Measurements from ENCODE around the gene NR2F6. TPM values are rescaled to one million over a fixed set of nuclear protein-coding genes. Genes with fewer than 3 reads are reported as not detected.

Gene NR2F6
- total RNA-seq, 2 donors from 2014 or later, result 1.8 to 2.1 TPM

DNA sequence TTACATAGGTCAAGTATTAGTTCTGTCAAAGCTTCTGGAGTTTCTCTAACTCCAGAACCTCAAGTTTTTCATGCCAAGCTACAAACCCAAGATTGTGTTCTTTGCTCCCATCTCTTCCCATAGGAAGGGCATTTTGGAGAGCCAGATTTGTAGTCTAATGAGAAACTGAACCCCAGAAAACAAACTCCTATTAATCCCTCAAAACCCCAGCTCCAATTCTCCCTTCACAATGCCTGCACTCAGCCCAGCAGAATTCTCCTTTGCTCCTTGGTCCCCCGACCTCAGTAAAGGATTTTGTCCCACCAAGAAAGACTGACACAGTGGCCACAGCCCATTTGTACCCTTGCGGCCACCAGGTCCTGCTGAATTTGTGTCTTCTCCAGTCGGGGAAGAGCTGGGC is 10.4 kb upstream of the NR2F6 start:
- DNase-seq (no peak), ATAC-seq (no peak)
- H3K4me1 Mint-ChIP-seq, result peaks cover 6% of the 10 kb centered on the region
- H3K9me3 ChIP-seq (ENCODE audit: control insufficient read depth, low read length, poor library complexity, severe bottlenecking), result no peaks in the 10 kb centered on the region
- H3K4me3 Mint-ChIP-seq, result no peak overlapping the region
- H3K27me3 Mint-ChIP-seq, result no peaks in the 10 kb centered on the region
- no peak overlapping the region for H3K27ac Mint-ChIP-seq
- H3K36me3 Mint-ChIP-seq (ENCODE audit: low read depth), result peaks cover 2% of the 10 kb centered on the region

DNA sequence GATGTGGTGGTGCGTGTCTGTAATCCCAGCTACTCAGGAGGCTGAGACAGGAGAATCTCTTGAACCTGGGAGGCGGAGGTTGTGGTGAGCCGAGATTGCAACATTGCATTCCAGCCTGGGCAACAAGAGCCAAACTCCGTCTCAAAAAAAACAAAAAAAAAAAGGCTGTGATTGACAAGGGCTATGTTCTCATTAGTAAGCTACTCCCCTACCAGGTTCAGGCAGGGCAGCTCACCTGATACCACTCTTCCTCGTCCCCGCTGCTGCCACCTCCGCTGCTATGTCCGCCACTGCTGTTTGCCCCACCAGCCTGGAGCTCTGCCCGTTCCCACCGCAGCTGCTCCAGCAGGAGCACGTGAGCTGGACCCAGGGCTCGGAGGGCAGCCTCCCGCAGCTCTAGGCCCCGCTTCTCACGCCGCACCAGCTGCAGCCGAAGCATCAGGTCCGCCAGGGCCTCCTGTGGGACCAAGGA is 9.5 kb upstream of the NR2F6 start:
- H3K36me3 Mint-ChIP-seq (ENCODE audit: low read depth), result no peaks in the 10 kb centered on the region
- ATAC-seq (no peak), DNase-seq (no peak)
- no peaks in the 10 kb centered on the region for H3K4me1 Mint-ChIP-seq
- H3K27me3 Mint-ChIP-seq, result no peaks in the 10 kb centered on the region
- H3K4me3 Mint-ChIP-seq, result no peak overlapping the region
- no peaks in the 10 kb centered on the region for H3K9me3 ChIP-seq (ENCODE audit: control insufficient read depth, low read length, poor library complexity, severe bottlenecking)
- H3K27ac Mint-ChIP-seq, result no peak overlapping the region

DNA sequence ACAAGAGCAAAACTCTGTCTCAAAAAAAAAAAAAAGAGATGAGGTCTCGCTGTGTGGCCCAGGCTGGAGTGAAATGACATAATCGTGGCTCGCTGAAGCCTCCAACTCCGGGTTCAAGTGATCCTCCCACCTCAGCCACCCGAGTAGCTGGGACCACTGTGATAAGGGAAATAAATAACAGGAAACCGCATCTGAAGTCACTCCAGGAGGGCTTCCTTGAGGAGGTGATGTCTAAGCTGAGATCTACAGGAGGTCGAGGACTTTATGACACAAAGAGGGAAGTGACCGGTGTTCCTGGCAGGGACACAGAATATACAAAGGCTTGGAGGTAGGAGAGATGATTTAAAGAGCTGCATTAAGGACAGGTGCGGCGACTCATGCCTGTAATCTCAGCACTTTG is 8.9 kb upstream of the NR2F6 start:
- Mint-ChIP-seq H3K4me3 (no peak overlapping the region), H3K27me3 (no peaks in the 10 kb centered on the region), H3K27ac (no peak overlapping the region), H3K4me1 (no peaks in the 10 kb centered on the region), H3K36me3 (ENCODE audit: low read depth) (no peaks in the 10 kb centered on the region)
- ATAC-seq, result no peak
- DNase-seq, result no peak
- no peaks in the 10 kb centered on the region for H3K9me3 ChIP-seq (ENCODE audit: control insufficient read depth, low read length, poor library complexity, severe bottlenecking)

DNA sequence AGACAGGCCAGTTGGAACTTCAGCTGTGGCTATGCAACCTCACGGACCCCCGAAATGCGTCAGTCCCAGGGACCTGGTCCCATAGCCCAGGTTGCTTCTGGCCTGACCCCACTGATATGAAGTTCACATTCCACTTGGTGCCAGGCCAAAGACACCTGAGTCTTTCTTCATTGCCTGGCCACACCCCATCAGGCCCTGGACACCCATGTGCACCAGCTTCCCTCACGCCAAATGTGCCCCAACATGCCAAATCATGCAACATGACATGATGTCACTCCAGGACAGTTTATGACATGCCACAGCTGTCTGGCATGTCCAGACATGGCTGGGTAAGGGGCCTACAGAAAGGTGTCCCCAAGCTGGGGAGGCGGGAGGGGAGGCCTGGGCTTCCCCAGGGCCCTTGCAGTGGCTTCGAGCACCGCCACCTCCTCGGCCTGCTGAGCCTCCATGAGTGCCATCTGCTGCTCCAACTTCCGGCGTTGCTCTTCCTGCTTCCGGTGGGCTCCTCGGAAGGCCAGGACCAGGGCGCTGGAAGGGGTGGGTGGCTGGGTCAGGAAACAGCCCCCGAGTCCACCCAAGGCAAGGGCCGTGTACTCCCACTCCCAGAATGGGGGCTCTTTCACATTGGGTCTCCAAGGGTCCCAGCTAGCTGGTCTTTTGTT is 4.3 kb upstream of the NR2F6 start:
- Mint-ChIP-seq H3K4me1 (peaks cover 11% of the 10 kb centered on the region), H3K4me3 (no peak overlapping the region)

DNA sequence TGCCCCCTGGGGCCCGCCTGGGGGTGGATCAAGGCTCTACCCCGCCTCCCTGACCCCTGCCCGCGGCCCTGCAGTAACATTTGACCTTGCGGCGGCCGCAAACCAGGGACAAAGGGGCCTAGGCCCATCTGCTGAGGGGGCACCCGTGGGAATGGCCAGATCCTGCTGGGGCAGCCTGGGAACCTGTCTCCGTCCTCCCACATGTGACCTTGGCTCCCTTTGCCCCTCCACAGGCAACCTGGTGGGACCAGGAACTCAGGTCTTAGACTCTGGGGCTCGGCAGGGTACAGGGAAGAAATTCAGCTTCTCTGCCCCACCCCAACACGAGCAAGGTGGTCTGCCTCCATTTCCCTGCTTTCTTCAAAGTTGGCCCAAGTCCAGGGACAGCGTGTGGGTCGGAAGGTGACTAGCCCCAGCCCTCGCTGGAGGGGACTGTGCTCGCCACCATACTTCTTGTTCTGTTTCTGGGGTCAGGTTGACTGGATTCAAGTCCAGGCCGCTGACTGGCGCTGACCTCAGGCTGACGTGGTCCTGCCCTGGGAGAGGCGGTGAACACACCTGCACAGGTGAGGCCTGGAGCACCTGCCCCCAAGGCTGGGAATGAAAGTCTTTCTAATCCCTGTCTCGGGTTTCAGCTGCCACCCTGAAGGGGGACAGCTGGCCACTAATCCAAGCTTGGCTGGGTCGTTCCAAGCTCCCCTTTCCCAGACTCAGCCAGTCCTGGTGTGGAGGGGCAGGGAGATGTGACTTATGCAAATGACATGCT is 2.5 kb upstream of the NR2F6 start:
- no peaks in the 10 kb centered on the region for H3K36me3 Mint-ChIP-seq (ENCODE audit: low read depth)
- ATAC-seq (no peak), DNase-seq (no peak)
- no peaks in the 10 kb centered on the region for H3K9me3 ChIP-seq (ENCODE audit: control insufficient read depth, low read length, poor library complexity, severe bottlenecking)
- H3K4me3 Mint-ChIP-seq, result peak overlapping the region; percentile 53
- H3K27ac Mint-ChIP-seq, result no peak overlapping the region
- H3K4me1 Mint-ChIP-seq, result peaks cover 11% of the 10 kb centered on the region
- H3K27me3 Mint-ChIP-seq, result no peaks in the 10 kb centered on the region

More for the DNA sequence above, 4.3 kb upstream of the NR2F6 start:
- ATAC-seq, result no peak
- Mint-ChIP-seq H3K36me3 (ENCODE audit: low read depth) (no peaks in the 10 kb centered on the region), H3K27me3 (no peaks in the 10 kb centered on the region), H3K27ac (no peak overlapping the region)
- no peaks in the 10 kb centered on the region for H3K9me3 ChIP-seq (ENCODE audit: control insufficient read depth, low read length, poor library complexity, severe bottlenecking)
- no peak for DNase-seq

DNA sequence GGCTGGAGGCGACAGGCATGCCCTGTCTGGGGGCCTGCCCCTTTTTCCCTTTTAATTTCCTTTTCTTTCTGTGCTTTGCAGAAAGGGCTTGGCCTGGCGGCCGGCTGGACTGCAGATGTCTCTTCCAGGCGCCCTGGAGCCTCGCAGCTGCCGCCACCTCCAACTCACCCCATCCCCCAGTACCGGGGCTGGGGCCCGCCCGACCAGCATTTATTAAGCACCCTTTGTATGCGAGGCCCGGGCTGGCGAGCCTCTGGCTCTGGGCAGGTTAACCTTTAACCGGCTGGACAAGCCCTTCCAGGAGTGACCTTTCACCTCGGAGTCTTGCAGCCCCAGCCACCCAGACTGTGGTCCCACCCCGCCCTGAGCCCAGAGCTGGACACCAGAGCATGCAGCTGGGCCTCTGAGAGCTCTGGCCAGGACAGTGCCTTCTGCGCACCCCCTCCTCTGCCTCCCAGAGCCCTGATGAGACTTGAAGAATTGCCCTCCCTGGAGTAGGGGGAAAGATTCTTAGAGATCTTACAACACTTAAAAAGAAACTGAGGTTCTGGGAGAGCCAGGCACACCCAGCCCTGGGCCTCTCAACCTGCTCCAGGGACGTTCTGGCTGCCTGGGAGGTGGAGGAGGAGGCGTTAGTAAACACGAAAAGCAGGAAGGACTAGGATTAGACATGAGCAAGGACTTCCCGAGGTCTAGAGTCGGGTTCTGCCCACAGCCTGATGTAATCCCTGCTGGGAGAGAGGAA is 1.1 kb upstream of the NR2F6 start:
- ATAC-seq (no peak), DNase-seq (no peak)
- Mint-ChIP-seq H3K27ac (no peak overlapping the region), H3K27me3 (no peaks in the 10 kb centered on the region), H3K4me3 (peak overlapping the region; percentile 90), H3K36me3 (ENCODE audit: low read depth) (no peaks in the 10 kb centered on the region), H3K4me1 (peaks cover 14% of the 10 kb centered on the region)
- H3K9me3 ChIP-seq (ENCODE audit: control insufficient read depth, low read length, poor library complexity, severe bottlenecking), result no peaks in the 10 kb centered on the region

DNA sequence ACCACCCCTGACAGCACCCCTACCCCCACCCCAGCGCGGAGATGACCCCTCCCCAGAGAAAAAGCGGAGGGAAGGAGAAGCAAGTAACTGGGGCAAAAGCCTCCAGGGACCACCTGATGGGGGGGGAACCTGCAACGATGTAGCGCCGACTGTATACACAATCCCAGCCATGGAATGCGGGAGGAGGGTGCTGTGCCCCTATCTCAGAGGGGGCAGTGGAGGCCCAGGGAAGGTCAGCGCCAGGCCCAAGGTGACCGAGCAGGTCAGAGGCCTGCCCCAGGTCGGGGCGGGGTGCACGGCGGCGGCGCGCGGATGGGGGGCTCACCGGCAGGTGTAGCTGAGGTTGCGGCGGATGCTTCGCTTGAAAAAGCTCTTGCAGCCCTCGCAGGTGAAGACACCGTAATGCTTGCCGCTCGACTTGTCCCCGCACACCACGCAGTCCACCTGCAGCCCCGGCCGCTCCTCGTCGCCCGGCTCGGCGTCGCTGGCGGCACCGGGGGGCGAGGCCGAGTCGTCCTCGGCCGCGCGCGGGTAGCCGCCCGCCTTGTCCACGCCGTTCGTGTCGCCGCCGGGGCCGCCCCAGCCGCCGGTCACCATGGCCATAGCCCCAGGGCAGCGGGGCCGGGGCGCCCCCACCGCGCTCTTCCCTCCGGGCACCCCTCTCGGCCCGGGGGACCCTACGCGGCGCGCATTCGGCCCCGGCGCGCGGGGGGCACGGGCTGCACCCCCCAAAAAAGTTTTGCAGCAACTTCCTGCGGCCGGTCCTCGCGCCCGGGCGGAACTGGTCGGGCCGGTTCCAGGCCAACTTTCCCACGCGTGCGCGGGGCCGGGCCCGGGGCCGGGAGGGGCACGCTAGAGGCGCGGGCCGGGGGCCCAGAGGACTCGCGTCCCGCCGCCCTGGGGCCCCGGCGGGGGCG is 843 bp downstream of the NR2F6 start:
- peak overlapping the region; percentile 60 for H3K4me3 Mint-ChIP-seq
- DNase-seq, result no peak
- H3K36me3 Mint-ChIP-seq (ENCODE audit: low read depth), result no peaks in the 10 kb centered on the region
- ATAC-seq, result no peak
- H3K4me1 Mint-ChIP-seq, result peaks cover 17% of the 10 kb centered on the region
- no peaks in the 10 kb centered on the region for H3K27me3 Mint-ChIP-seq
- H3K27ac Mint-ChIP-seq, result no peak overlapping the region
- H3K9me3 ChIP-seq (ENCODE audit: control insufficient read depth, low read length, poor library complexity, severe bottlenecking), result no peaks in the 10 kb centered on the region

DNA sequence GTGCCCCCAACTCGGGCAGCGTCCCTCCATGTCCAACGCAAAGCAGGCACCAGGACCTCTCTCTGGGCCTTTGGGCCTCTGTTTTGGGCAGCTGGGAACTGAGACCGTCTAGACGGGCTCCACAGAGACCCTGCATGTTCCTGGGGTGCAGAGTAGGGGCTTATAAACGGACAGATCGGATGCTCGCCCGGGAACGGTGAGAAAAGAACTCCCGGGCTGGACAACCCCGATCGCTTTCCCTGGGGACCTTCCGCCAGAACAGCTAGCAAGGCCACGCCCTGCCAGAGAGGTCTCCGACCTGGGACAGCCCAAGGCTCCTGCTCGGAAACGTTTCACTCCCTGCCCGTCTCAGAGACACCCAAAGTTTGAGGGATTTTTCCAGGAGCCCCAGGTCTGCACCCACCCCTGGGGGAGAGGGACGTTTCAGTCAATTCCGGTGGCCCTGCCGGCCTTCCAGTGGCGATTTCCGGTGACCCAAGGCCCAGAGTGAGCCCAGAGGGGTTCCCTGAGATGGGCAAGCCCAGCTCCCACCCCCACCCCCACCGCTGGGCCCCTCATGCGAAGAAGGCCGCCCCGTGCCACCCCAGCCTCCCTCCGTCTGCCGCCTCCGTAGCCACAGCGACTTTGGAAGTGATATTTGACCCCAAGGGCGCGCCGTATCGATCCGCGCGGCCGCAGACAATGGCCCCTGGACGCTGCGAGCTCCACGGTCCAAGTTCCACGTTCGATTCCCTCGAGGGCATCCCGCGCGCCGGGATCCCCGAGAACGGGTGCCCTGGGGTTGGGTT is 1.7 kb downstream of the NR2F6 start:
- Mint-ChIP-seq H3K4me1 (peaks cover 17% of the 10 kb centered on the region), H3K27ac (no peak overlapping the region), H3K36me3 (ENCODE audit: low read depth) (no peaks in the 10 kb centered on the region), H3K4me3 (peak overlapping the region; percentile 60), H3K27me3 (no peaks in the 10 kb centered on the region)
- H3K9me3 ChIP-seq (ENCODE audit: control insufficient read depth, low read length, poor library complexity, severe bottlenecking), result no peaks in the 10 kb centered on the region
- ATAC-seq (no peak), DNase-seq (no peak)

DNA sequence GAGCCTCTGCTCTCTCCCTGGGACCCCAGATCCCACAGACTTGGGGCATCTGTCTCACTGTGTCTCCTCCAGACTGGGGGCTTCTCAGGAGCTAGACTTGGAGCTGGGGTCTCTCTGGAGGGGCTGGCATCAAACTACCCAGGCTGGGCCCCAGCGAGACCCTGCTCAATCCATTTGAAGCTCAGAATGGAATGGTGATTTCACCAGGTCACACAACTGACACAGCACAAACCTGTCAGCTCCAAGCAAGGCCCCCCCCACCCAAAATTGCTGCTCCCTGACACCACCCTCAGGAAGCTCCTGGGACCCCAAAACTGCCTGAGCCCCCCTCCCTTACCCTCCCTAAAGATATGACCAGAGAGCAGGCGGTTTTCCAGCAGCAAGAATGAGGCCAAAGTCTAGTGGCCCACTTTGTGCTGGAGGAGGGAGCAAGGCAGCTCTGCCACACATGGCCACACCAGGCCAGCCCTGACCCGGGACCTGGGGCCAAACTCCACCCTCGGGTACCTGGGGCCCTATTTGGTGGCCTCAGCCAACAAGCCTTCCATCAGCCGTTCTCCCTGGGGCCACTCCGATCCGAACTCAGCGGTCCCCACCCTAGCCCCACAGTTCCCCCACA is 2.4 kb downstream of the NR2F6 start:
- Mint-ChIP-seq H3K4me1 (peaks cover 17% of the 10 kb centered on the region), H3K27me3 (no peaks in the 10 kb centered on the region), H3K36me3 (ENCODE audit: low read depth) (no peaks in the 10 kb centered on the region), H3K27ac (no peak overlapping the region), H3K4me3 (peak overlapping the region; percentile 60)
- ATAC-seq (no peak), DNase-seq (no peak)
- H3K9me3 ChIP-seq (ENCODE audit: control insufficient read depth, low read length, poor library complexity, severe bottlenecking), result no peaks in the 10 kb centered on the region

DNA sequence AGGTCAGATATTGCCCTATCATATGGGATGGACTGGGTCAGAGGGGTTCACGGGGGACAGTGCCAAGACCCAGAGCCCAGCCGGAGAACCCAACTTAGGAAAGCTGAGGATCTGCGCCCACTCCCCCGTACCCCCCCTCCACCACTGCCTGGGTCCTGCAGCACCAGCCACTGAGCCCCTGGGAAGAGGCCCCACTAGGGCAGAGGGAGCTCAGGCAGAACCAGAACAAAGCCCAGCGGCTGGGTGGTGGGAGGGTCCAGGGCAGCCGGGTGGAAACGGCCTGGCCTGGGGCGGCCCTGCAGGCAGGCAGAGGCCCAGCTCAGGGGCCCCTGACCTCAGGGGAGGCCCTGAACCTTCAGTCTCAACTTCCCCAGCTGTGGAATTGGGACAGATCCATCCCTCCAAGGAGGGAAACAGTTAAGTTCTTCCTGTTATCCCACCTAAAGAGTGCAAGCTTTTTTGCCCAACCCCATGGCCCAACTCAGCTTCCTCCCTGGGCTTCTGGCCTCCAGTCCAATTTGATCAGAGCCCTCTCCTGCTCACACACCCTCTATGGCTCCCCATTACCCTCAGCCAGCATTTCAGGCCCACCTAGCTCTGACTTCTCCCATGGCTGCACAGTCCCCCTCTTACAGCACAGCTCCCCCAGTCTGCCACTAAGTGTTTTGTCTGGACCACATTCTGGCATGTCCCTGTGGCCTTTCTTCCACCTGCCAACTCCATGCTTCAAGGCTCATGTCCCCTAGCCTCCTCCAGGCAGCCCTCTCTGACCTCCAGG is 3.1 kb downstream of the NR2F6 start:
- no peak for DNase-seq
- Mint-ChIP-seq H3K36me3 (ENCODE audit: low read depth) (no peaks in the 10 kb centered on the region), H3K4me1 (peaks cover 18% of the 10 kb centered on the region), H3K27me3 (no peaks in the 10 kb centered on the region), H3K4me3 (no peak overlapping the region), H3K27ac (no peak overlapping the region)
- no peak for ATAC-seq
- H3K9me3 ChIP-seq (ENCODE audit: control insufficient read depth, low read length, poor library complexity, severe bottlenecking), result no peaks in the 10 kb centered on the region

DNA sequence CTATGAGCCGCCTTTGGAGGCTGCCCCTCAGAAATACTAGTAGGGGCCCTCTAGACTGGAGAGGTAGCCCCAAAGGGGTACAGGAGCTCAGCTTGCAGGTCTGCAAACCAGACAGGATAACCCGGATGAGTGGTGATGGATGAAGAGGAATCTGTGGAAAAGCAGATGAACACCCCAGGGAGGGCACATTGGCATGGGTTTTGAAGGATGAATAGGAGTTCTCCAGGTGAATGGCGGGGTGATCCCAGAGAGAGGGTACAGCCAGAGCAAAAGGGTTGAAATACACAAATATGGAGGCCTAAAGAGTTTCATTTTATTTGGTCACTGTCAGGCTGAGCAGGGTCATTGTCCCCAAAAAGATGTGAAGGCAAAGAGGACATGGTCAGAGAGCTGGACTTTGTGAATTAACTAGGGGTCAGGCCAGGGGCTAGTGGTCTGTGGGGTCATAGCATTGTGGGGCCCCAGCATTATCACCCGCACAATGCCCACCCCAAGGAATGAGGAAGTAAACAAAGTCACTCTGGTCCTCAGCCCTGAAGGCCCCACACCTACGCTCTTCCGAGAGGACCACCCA is 4.8 kb downstream of the NR2F6 start:
- DNase-seq, result no peak
- Mint-ChIP-seq H3K27ac (peak overlapping the region; percentile 37), H3K36me3 (ENCODE audit: low read depth) (no peaks in the 10 kb centered on the region), H3K4me1 (peaks cover 9% of the 10 kb centered on the region), H3K4me3 (no peak overlapping the region), H3K27me3 (no peaks in the 10 kb centered on the region)
- ATAC-seq, result no peak
- no peaks in the 10 kb centered on the region for H3K9me3 ChIP-seq (ENCODE audit: control insufficient read depth, low read length, poor library complexity, severe bottlenecking)

Measured in T-helper 17 cell (primary cell).